Uterus (tissue), 4 donors: ENCODE measurements around the gene PHYKPL. TPM values are rescaled to one million over a fixed set of nuclear protein-coding genes. Genes with fewer than 3 reads are reported as not detected.

Source experiments
- DNase-seq, 2 donors: peaks; one replicate each; pipeline ENCODE4 v3.0.0-alpha.2; 2019 to 2020
- H3K27ac ChIP-seq, 2 donors: fragments of 200-600 bp; sonication (generic); 1 replicate in 1 of 2; 2 replicates in 1 of 2; pipeline ENCODE4 v1.5.1; 2016 to 2018
- H3K27me3 ChIP-seq, 2 donors: fragments of 200-600 bp; sonication (generic); one replicate each; pipeline ENCODE4 v1.5.1; 2018 to 2019; ENCODE audit warnings: control low read depth in 1 of 2
- H3K36me3 ChIP-seq, 2 donors: fragments of 200-600 bp; sonication (generic); one replicate each; pipeline ENCODE4 v1.5.1; 2019; ENCODE audit warnings: control low read depth in 1 of 2
- H3K4me1 ChIP-seq, 2 donors: fragments of 200-600 bp; sonication (generic); one replicate each; pipeline ENCODE4 v1.5.1; 2018 to 2019; ENCODE audit warnings: control low read depth in 1 of 2
- H3K4me3 ChIP-seq, 2 donors: fragments of 200-600 bp; sonication (generic); 1 replicate in 1 of 2; 2 replicates in 1 of 2; pipeline ENCODE4 v1.5.1; 2018 to 2019; ENCODE audit warnings: mild to moderate bottlenecking in 1 of 2
- H3K9me3 ChIP-seq, 2 donors: fragments of 200-600 bp; sonication (generic); one replicate each; pipeline ENCODE4 v1.5.1; 2019; ENCODE audit warnings: control low read depth in 1 of 2
- CTCF ChIP-seq, 4 experiments: fragments of 200-600 bp in 2 of 4; fragments of 450-650 bp in 2 of 4; sonication (generic) in 2 of 4; IDR thresholded peaks; one replicate each; pipeline ENCODE4 v1.5.1; 2016 to 2019; ENCODE audit warnings: antibody characterized with exemption in 4 of 4, mild to moderate bottlenecking in 2 of 4, moderate library complexity in 1 of 4
- POLR2A ChIP-seq, 2 donors: fragments of 450-650 bp; IDR thresholded peaks; one replicate each; pipeline ENCODE4 v1.6.1; 2016; ENCODE audit warnings: antibody characterized with exemption in 2 of 2, mild to moderate bottlenecking in 1 of 2, moderate library complexity in 1 of 2
- intact Hi-C: fragments of 100-400 bp; cut with DNase I; formaldehyde crosslinking; loops from one replicate; pipeline ENCODE4 v1.15.1; 2023; ENCODE audit warnings: low total_unique reads
- total RNA-seq, 4 donors: library from RNA; depleted of rRNA in 3 of 4; stranded (reverse); fragments of >200 nt in 3 of 4; gene quantifications; one replicate each; pipeline versions ENCODE4 v1.1.0 to v1.2.4, GENCODE V29; 2014 to 2023
- donor health status: DM: yes; HTN: yes; CAD: no.

The PHYKPL gene
- total RNA-seq, 4 donors from 2014 or later: 41.5 to 129 (median 89.9) TPM

GRCh38 chr5:178235588-178235974, 3.0 kb upstream of the PHYKPL start:
- Histone ChIP-seq H3K27ac (no peak overlapping the region), H3K4me1 (peaks cover 0 to 12% of the 10 kb centered on the region in 2 donors), H3K27me3 (no peaks in the 10 kb centered on the region), H3K36me3 (no peaks in the 10 kb centered on the region), H3K9me3 (no peaks in the 10 kb centered on the region), H3K4me3 (no peak overlapping the region)
- no peak for DNase-seq
- intact Hi-C loops: no loop called here
- TF ChIP-seq POLR2A (IDR thresholded peaks at IDR 0.05): no peak
- no peak for TF ChIP-seq CTCF (IDR thresholded peaks at IDR 0.05)

- peaks cover 0 to 14% of the 10 kb centered on the region in 2 donors for H3K4me1 ChIP-seq
- no peaks in the 10 kb centered on the region for H3K9me3 ChIP-seq
- H3K27ac ChIP-seq: no peak overlapping the region
- TF ChIP-seq POLR2A (IDR thresholded peaks at IDR 0.05) (no peak), CTCF (IDR thresholded peaks at IDR 0.05) (peak; percentile 31 to 58 (median 48))
- no peaks in the 10 kb centered on the region for H3K36me3 ChIP-seq
- H3K27me3 ChIP-seq: no peaks in the 10 kb centered on the region
- intact Hi-C loops: no loop called here
- no peak overlapping the region for H3K4me3 ChIP-seq
- DNase-seq: peak; percentile 57 to 60
Measured at GRCh38 chr5:178234750-178235587, 2.4 kb upstream of the PHYKPL start.

- Histone ChIP-seq H3K4me3 (no peak overlapping the region), H3K27me3 (no peaks in the 10 kb centered on the region), H3K36me3 (no peaks in the 10 kb centered on the region), H3K9me3 (no peaks in the 10 kb centered on the region), H3K27ac (no peak overlapping the region), H3K4me1 (peaks cover 0 to 14% of the 10 kb centered on the region in 2 donors)
- TF ChIP-seq CTCF (IDR thresholded peaks at IDR 0.05): no peak
- TF ChIP-seq POLR2A (IDR thresholded peaks at IDR 0.05): no peak
- DNase-seq: no peak
- intact Hi-C loops: no loop called here
Measured at GRCh38 chr5:178234121-178234749, 1.6 kb upstream of the PHYKPL start.

- Histone ChIP-seq H3K27me3 (no peaks in the 10 kb centered on the region), H3K9me3 (no peaks in the 10 kb centered on the region), H3K4me1 (peaks cover 0 to 14% of the 10 kb centered on the region in 2 donors), H3K36me3 (no peaks in the 10 kb centered on the region), H3K4me3 (peak overlapping the region; percentile 66 to 73), H3K27ac (peak overlapping the region; percentile 95 to 97)
- no peak for DNase-seq
- intact Hi-C loops: no loop called here
- TF ChIP-seq CTCF (IDR thresholded peaks at IDR 0.05): no peak
- TF ChIP-seq POLR2A (IDR thresholded peaks at IDR 0.05): no peak
Measured at GRCh38 chr5:178232920-178233429, 373 bp upstream of the PHYKPL start.
